A673 (cell line): ENCODE data around the gene MAP3K6.
"Not testable (repeated sequence)": the region's sequence is repeated elsewhere in the genome, so short reads cannot be mapped to it uniquely, and the experiment has no call there.

Experiments used
- CTCF ChIP-seq: fragments of 300-800, 200-600 bp; sonication (generic); conservative IDR thresholded peaks from 2 replicates; pipeline ENCODE4 v1.5.1; 2017; ENCODE audit warnings: low read depth, mild to moderate bottlenecking, antibody characterized with exemption, low read length, moderate library complexity, mixed read lengths
- EZH2 ChIP-seq: fragments of 200-600 bp; sonication (generic); IDR thresholded peaks from 2 replicates; pipeline ENCODE4 v1.6.1; 2017; ENCODE audit warnings: borderline replicate concordance, low read depth, mild to moderate bottlenecking, mixed read lengths, antibody characterized with exemption, low read length; ENCODE audit not compliant: poor library complexity, severe bottlenecking

- not testable (repeated sequence) for TF ChIP-seq CTCF, EZH2
These were observed 40.0 kb upstream of the MAP3K6 start for GRCh38 chr1:27406791-27407190.
